ENCODE results near the gene TMEM187.

DNA sequence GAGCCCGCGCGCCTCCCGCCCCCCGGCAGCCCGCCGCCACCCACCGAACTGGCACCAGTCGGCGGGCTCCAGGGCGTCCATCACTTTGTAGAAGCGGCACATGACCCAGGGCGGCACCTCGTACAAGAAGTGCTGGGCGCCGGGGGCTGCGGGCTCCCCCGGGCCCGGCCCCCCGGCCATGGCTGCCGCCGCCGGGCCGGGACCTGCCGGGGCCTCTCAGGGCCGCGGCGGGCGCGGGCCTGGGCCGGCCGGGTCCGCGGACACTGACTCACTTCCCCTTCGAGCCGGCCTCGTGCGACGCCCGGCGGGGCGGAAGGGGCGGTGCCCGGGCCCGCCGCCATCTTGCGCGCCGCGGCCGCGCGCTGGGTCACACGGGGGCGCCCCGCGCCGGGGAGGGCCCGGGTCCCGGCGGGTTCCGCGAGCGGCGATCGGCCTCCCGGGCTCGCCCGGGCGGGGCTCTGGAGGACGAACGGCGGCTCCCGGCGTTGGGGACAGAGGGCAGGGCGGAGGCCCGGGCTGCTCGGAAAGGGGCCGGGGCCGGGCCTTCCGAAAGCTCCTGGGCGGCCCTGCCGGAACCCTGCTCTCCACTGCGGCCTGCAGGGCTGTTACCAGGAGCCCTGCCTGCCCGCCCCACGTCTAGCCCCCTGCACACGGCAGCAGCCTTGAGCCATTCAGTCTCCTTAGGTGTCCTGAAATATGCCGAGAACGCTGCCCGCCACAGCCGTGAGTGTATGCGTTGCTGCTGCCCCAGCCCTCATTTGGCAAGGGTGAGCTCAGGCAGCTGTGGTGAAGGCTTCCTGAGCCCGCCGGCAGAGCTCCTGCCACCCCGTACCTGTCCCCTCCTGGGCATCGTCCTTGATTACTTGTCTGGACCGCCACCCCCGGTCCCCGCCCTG lies 47.3 kb downstream of the TMEM187 start, which contains the start of gene IRAK1:
- TF ChIP-seq, protein P1, sequence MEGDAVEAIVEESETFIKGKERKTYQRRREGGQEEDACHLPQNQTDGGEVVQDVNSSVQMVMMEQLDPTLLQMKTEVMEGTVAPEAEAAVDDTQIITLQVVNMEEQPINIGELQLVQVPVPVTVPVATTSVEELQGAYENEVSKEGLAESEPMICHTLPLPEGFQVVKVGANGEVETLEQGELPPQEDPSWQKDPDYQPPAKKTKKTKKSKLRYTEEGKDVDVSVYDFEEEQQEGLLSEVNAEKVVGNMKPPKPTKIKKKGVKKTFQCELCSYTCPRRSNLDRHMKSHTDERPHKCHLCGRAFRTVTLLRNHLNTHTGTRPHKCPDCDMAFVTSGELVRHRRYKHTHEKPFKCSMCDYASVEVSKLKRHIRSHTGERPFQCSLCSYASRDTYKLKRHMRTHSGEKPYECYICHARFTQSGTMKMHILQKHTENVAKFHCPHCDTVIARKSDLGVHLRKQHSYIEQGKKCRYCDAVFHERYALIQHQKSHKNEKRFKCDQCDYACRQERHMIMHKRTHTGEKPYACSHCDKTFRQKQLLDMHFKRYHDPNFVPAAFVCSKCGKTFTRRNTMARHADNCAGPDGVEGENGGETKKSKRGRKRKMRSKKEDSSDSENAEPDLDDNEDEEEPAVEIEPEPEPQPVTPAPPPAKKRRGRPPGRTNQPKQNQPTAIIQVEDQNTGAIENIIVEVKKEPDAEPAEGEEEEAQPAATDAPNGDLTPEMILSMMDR (conservative IDR thresholded peaks at IDR 0.05; ENCODE audit: low read depth, low read length) = no peak
- no peak for TF ChIP-seq EZH2 (IDR thresholded peaks at IDR 0.05; ENCODE audit: borderline replicate concordance, low read depth, low read length, poor library complexity, severe bottlenecking)
